ENCODE measurements around the gene MED13L. TPM values are rescaled to one million over a fixed set of nuclear protein-coding genes. Genes with fewer than 3 reads are reported as not detected.
"Not testable (repeated sequence)": the region's sequence is repeated elsewhere in the genome, so short reads cannot be mapped to it uniquely, and the experiment has no call there.

The MED13L gene
- total RNA-seq, 3 donors from 2014 or later: 45.6 to 49.7 (median 47.5) TPM

DNA sequence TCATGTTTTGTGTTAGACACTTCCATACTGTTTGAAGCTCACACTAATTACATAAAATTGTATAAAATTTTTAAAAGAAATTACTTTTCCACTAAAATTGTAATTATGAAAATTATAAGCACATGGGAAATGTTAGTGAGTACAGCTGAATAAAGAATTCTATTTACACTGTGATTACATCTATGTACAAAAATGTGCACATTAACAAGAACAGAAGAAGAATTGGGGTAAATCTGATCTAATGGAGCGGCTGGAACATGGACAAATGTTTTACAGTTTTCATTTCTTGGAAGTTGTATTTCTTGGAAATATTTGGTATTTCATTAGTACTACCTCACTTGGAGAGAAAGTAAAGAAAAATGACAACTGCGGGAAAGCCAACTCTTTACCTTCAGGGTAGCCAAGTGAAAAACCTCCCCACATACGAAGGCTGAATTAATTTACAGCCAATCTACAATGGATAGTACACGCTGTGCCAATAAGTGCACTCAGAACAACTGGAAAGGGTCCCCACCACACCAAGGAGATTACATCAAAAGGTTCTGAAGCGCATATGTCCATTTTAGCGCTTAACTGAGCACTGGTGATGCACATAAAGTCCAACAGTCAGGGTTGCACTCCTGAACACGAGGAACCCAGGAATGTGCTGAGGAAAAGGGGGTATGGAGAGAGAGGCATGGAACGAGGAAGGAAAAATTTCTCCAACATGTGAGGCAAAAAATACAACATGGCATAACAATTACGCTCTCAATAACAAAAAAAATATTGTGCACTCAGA is 17.5 kb downstream of the MED13L start:
- Mint-ChIP-seq H3K9me3 (no peaks in the 10 kb centered on the region), H3K4me1 (ENCODE audit: low read depth) (peaks cover 71% of the 10 kb centered on the region), H3K27me3 (ENCODE audit: low read depth) (no peaks in the 10 kb centered on the region), H3K4me3 (no peak overlapping the region), H3K36me3 (ENCODE audit: insufficient read depth) (peaks cover 3% of the 10 kb centered on the region)
- DNase-seq (no peak), ATAC-seq (no peak)

DNA sequence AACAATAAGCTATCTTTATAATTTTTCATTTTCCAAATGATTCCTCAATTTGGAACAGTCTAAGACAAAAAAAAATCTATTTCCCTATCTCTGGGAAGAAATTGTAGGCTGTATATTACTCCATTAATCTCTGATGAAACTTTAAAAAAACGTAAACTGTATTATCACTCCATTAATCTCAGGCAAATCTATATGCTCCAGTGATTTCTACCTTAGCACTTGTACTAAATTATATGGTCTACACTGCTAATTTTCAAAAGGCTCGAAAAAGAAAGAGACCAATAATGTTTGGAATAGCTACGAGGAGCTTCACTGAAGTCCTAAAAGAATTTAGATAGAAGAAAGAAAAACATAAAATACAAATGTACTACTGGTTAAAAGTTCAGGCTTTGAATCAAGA is 19.7 kb downstream of the MED13L start:
- Mint-ChIP-seq H3K27me3 (ENCODE audit: low read depth) (no peaks in the 10 kb centered on the region), H3K36me3 (ENCODE audit: insufficient read depth) (peaks cover 3% of the 10 kb centered on the region), H3K9me3 (no peaks in the 10 kb centered on the region), H3K4me3 (no peak overlapping the region), H3K4me1 (ENCODE audit: low read depth) (peaks cover 73% of the 10 kb centered on the region)
- DNase-seq (no peak), ATAC-seq (no peak)

DNA sequence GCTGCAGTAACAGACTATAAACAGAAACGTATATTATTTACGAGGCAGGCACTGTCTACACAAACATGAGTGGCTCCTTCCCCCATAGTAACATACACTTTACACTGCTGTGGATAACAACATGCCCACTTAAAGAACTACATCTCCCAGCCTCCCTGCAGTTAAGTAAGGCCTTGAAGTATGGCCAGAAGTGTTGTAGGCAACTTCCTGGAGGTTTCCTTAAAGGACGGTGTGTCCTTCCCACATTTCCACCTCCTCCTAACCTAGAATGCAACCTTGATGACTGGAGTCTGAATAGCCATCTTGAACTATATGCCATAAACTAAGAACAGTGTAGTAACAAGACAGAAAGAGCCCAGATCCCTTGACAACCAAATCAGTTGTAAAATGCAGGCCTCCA is 20.3 kb downstream of the MED13L start:
- Mint-ChIP-seq H3K27me3 (ENCODE audit: low read depth) (no peaks in the 10 kb centered on the region), H3K36me3 (ENCODE audit: insufficient read depth) (peaks cover 3% of the 10 kb centered on the region), H3K4me3 (no peak overlapping the region), H3K4me1 (ENCODE audit: low read depth) (peaks cover 71% of the 10 kb centered on the region), H3K9me3 (peaks cover 3% of the 10 kb centered on the region)
- ATAC-seq (no peak), DNase-seq (no peak)

GRCh38 chr12:116249938-116250337 is 27.6 kb downstream of the MED13L start:
- no peaks in the 10 kb centered on the region for H3K27me3 Mint-ChIP-seq (ENCODE audit: low read depth)
- H3K4me1 Mint-ChIP-seq (ENCODE audit: low read depth): peaks cover 66% of the 10 kb centered on the region
- H3K4me3 Mint-ChIP-seq: no peak overlapping the region
- DNase-seq (no peak), ATAC-seq (no peak)
- H3K9me3 Mint-ChIP-seq: peaks cover 10% of the 10 kb centered on the region
- H3K36me3 Mint-ChIP-seq (ENCODE audit: insufficient read depth): no peaks in the 10 kb centered on the region

- no peak for ATAC-seq
- H3K4me1 Mint-ChIP-seq (ENCODE audit: low read depth): peaks cover 68% of the 10 kb centered on the region
- H3K27me3 Mint-ChIP-seq (ENCODE audit: low read depth): no peaks in the 10 kb centered on the region
- H3K4me3 Mint-ChIP-seq: no peak overlapping the region
- no peaks in the 10 kb centered on the region for H3K36me3 Mint-ChIP-seq (ENCODE audit: insufficient read depth)
- no peak for DNase-seq
- peaks cover 10% of the 10 kb centered on the region for H3K9me3 Mint-ChIP-seq
Observed at GRCh38 chr12:116248930-116249329, 28.6 kb downstream of the MED13L start.

DNA sequence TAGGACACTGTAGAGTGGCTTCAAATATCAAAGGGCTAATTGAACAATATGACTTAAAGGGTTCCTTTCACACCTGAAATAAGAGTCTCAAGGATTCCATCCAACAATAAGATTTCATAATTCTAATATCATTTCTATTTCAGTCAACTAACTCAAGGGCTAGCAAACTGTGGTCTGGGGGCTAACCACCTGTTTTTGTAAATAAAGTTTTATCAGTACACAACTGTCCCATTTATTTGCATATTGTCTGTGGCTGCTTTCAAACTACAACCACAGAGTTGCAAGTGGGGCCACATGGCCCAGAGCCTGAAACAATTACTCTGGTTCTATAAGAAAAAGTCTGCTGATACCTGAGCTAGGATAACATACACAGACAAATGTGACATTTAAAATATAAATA is 29.1 kb downstream of the MED13L start:
- no peaks in the 10 kb centered on the region for H3K27me3 Mint-ChIP-seq (ENCODE audit: low read depth)
- H3K4me3 Mint-ChIP-seq: no peak overlapping the region
- DNase-seq (no peak), ATAC-seq (no peak)
- no peaks in the 10 kb centered on the region for H3K36me3 Mint-ChIP-seq (ENCODE audit: insufficient read depth)
- peaks cover 73% of the 10 kb centered on the region for H3K4me1 Mint-ChIP-seq (ENCODE audit: low read depth)
- peaks cover 10% of the 10 kb centered on the region for H3K9me3 Mint-ChIP-seq

- no peak for ATAC-seq
- Mint-ChIP-seq H3K27me3 (ENCODE audit: low read depth) (no peaks in the 10 kb centered on the region), H3K36me3 (ENCODE audit: insufficient read depth) (no peaks in the 10 kb centered on the region), H3K4me3 (no peak overlapping the region), H3K4me1 (ENCODE audit: low read depth) (peaks cover 74% of the 10 kb centered on the region), H3K9me3 (peaks cover 8% of the 10 kb centered on the region)
- DNase-seq: no peak
Observed at GRCh38 chr12:116247377-116247776, 30.1 kb downstream of the MED13L start.

GRCh38 chr12:116246490-116247179 is 30.9 kb downstream of the MED13L start:
- no peak for DNase-seq
- Mint-ChIP-seq H3K4me1 (ENCODE audit: low read depth) (peaks cover 69% of the 10 kb centered on the region), H3K9me3 (peaks cover under 1% of the 10 kb centered on the region), H3K27me3 (ENCODE audit: low read depth) (no peaks in the 10 kb centered on the region), H3K36me3 (ENCODE audit: insufficient read depth) (no peaks in the 10 kb centered on the region), H3K4me3 (no peak overlapping the region)
- no peak for ATAC-seq

- Mint-ChIP-seq H3K4me1 (ENCODE audit: low read depth) (peaks cover 76% of the 10 kb centered on the region), H3K27me3 (ENCODE audit: low read depth) (no peaks in the 10 kb centered on the region), H3K4me3 (no peak overlapping the region), H3K9me3 (no peaks in the 10 kb centered on the region), H3K36me3 (ENCODE audit: insufficient read depth) (no peaks in the 10 kb centered on the region)
- no peak for DNase-seq
- ATAC-seq: no peak
Observed at GRCh38 chr12:116245189-116245588, 32.3 kb downstream of the MED13L start.

DNA sequence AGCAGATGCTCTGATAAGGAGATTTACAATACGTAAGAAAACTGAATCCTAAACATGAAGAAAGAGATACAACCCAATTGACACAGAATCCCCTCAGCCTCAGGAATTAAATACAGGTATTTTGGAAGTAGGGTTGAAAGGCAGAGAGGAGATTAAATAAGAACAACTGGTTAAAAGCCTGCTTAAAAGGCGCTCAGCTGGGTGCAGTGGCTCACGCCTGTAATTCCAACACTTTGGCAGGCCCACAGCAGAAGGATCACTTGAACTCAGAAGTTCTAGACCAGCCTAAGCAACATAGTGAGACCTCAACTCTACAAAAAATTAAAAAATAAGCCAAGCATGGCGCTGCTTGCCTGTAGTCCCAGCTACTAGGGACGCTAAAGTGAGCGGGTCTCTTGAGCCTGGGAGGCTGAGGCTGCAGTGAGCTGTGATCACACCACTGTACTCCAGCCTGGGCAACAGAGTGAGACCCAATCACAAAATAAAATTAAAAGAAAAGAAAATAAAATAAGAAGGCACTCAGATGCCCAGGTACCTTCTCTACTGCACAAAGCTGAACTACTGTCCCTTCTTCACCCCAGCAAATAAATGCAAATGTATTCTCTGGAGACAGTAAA is 32.9 kb downstream of the MED13L start:
- peaks cover 76% of the 10 kb centered on the region for H3K4me1 Mint-ChIP-seq (ENCODE audit: low read depth)
- DNase-seq (no peak), ATAC-seq (no peak)
- H3K4me3 Mint-ChIP-seq: no peak overlapping the region
- no peaks in the 10 kb centered on the region for H3K9me3 Mint-ChIP-seq
- no peaks in the 10 kb centered on the region for H3K36me3 Mint-ChIP-seq (ENCODE audit: insufficient read depth)
- no peaks in the 10 kb centered on the region for H3K27me3 Mint-ChIP-seq (ENCODE audit: low read depth)

GRCh38 chr12:116244001-116244400 is 33.5 kb downstream of the MED13L start:
- no peaks in the 10 kb centered on the region for H3K36me3 Mint-ChIP-seq (ENCODE audit: insufficient read depth)
- H3K4me1 Mint-ChIP-seq (ENCODE audit: low read depth): peaks cover 73% of the 10 kb centered on the region
- no peaks in the 10 kb centered on the region for H3K9me3 Mint-ChIP-seq
- ATAC-seq (peak in 1 of 2 donors; percentile 76), DNase-seq (peak; percentile 8)
- no peak overlapping the region for H3K4me3 Mint-ChIP-seq
- no peaks in the 10 kb centered on the region for H3K27me3 Mint-ChIP-seq (ENCODE audit: low read depth)

DNA sequence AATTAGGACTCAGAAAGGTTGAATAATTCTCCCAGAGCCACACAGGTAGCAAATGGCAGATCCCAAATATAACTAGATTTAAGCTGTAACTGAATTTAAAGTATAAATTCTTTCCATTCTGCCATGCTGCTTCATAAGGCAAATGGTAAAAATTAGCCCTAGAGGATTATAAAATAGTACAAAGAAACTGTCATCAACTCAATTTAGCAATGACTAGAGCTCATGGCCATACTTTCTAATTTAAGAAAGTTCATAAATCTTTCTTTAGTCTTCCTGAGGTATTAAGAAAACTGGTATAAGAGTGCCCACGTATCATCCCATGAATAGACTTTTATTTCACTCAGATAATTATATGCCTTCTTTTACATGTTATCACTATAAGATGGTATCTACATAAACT is 34.8 kb downstream of the MED13L start:
- no peaks in the 10 kb centered on the region for H3K36me3 Mint-ChIP-seq (ENCODE audit: insufficient read depth)
- H3K4me1 Mint-ChIP-seq (ENCODE audit: low read depth): peaks cover 67% of the 10 kb centered on the region
- no peaks in the 10 kb centered on the region for H3K9me3 Mint-ChIP-seq
- DNase-seq: no peak
- ATAC-seq: no peak
- no peaks in the 10 kb centered on the region for H3K27me3 Mint-ChIP-seq (ENCODE audit: low read depth)
- no peak overlapping the region for H3K4me3 Mint-ChIP-seq

DNA sequence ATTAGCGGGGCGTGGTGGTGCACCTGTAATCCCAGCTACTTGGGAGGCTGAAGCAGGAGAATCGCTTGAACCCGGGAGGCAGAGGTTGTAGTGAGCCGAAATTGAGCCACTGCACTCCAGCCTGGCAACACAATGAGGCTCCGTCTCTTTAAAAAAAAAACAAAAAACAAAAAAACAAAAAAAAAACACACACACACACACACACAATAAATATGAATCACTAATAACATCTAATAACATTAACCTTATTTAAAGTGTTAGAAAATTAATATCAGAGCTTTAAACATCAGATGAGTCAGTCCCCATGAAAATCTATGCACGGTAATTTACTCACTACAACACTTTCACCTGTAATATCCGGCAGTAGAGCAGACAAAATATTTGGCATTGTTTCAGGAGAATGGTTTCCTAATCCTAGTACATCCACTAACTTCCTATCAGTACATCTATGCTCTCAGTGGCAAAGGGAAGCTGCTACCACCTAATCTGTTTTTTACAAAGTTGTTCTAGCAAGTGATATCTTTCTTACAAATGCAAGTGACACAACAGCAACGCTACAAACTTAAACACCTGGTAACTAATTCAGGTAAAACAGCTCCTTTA is 36.2 kb downstream of the MED13L start:
- no peak for ATAC-seq
- no peaks in the 10 kb centered on the region for H3K27me3 Mint-ChIP-seq (ENCODE audit: low read depth)
- H3K36me3 Mint-ChIP-seq (ENCODE audit: insufficient read depth): no peaks in the 10 kb centered on the region
- no peak overlapping the region for H3K4me3 Mint-ChIP-seq
- H3K4me1 Mint-ChIP-seq (ENCODE audit: low read depth): peaks cover 71% of the 10 kb centered on the region
- no peaks in the 10 kb centered on the region for H3K9me3 Mint-ChIP-seq
- DNase-seq: no peak

GRCh38 chr12:116238570-116239119 is 38.8 kb downstream of the MED13L start:
- DNase-seq; ATAC-seq; H3K36me3 Mint-ChIP-seq (ENCODE audit: insufficient read depth); H3K4me3 Mint-ChIP-seq; H3K9me3 Mint-ChIP-seq; H3K27me3 Mint-ChIP-seq (ENCODE audit: low read depth): not testable (repeated sequence)
- peaks cover 52% of the 10 kb centered on the region for H3K4me1 Mint-ChIP-seq (ENCODE audit: low read depth)
